HepG2 (cell line): ENCODE data around the gene KCNK7. TPM values are rescaled to one million over a fixed set of nuclear protein-coding genes. Genes with fewer than 3 reads are reported as not detected.

Source experiments
- FOSL2 ChIP-seq: sonication (generic); formaldehyde crosslinking; IDR thresholded peaks from 2 replicates; pipeline ENCODE4 v1.4.0; 2020; ENCODE audit warnings: missing genetic modification reagents
- FOXA3 ChIP-seq: IDR thresholded peaks from 2 replicates; pipeline ENCODE4 v1.6.1; 2016; ENCODE audit warnings: missing genetic modification reagents, missing compliant biosample characterization
- FOXK1 ChIP-seq: sonication (generic); formaldehyde crosslinking; IDR thresholded peaks from 2 replicates; pipeline ENCODE4 v1.4.0; 2020; ENCODE audit warnings: low read depth, missing genetic modification reagents, borderline replicate concordance
- FUBP1 ChIP-seq: sonication (generic); formaldehyde crosslinking; IDR thresholded peaks from 2 replicates; pipeline ENCODE4 v1.5.1; 2020; ENCODE audit warnings: missing genetic modification reagents, mild to moderate bottlenecking, borderline replicate concordance
- HDAC2 ChIP-seq: sonication (generic); formaldehyde crosslinking; IDR thresholded peaks from 2 replicates; pipeline ENCODE4 v1.4.0; 2020; ENCODE audit warnings: missing genetic modification reagents
- HNRNPK ChIP-seq: fragments of 200-400 bp; formaldehyde crosslinking; IDR thresholded peaks from 2 replicates; pipeline ENCODE4 v1.6.1; 2018; ENCODE audit warnings: low read length, low read depth, moderate library complexity, mild to moderate bottlenecking; ENCODE audit not compliant: poor library complexity, severe bottlenecking
- KAT8 ChIP-seq: IDR thresholded peaks from 2 replicates; pipeline ENCODE4 v1.6.1; 2016; ENCODE audit warnings: missing genetic modification reagents, missing compliant biosample characterization
- MIXL1 ChIP-seq: IDR thresholded peaks from 2 replicates; pipeline ENCODE4 v1.6.1; 2016
- NFE2L1 ChIP-seq: sonication (generic); formaldehyde crosslinking; IDR thresholded peaks from 2 replicates; pipeline ENCODE4 v1.4.0; 2020; ENCODE audit warnings: missing genetic modification reagents, mild to moderate bottlenecking, borderline replicate concordance
- REL ChIP-seq: sonication (generic); formaldehyde crosslinking; conservative IDR thresholded peaks from 2 replicates; pipeline ENCODE4 v1.8.0; 2022; ENCODE audit warnings: mild to moderate bottlenecking, missing genetic modification reagents, moderate library complexity
- RXRA ChIP-seq: sonication (generic); formaldehyde crosslinking; IDR thresholded peaks from 2 replicates; pipeline ENCODE4 v1.5.1; 2020; ENCODE audit warnings: missing genetic modification reagents
- SAFB2 ChIP-seq: sonication (generic); formaldehyde crosslinking; IDR thresholded peaks from 2 replicates; pipeline ENCODE4 v1.5.1; 2020; ENCODE audit warnings: missing genetic modification reagents, low read depth, mild to moderate bottlenecking, borderline replicate concordance
- SUZ12 ChIP-seq: fragments of 150-350 bp; IDR thresholded peaks from 2 replicates; pipeline ENCODE4 v1.6.1; 2014; ENCODE audit warnings: low read depth, low read length
- ZBTB49 ChIP-seq: sonication (generic); formaldehyde crosslinking; IDR thresholded peaks from 2 replicates; pipeline ENCODE4 v1.4.0; 2020; ENCODE audit warnings: missing genetic modification reagents, borderline replicate concordance
- polyA plus RNA-seq, 8 experiments: library from polyadenylated mRNA; depleted of rRNA in 3 of 8; stranded (reverse) in 7 of 8; unstranded in 1 of 8; fragments of >200 nt; fragmentation: Illumina TruSeq in 4 of 8; extraction: Trizol in 4 of 8; gene quantifications; 2 replicates each; pipeline versions ENCODE4 v1.2.1 to v1.2.3, GENCODE V29; 2011 to 2016; ENCODE audit warnings: low read depth in 4 of 8, missing spikeins in 1 of 8, mixed read lengths in 1 of 8; ENCODE audit not compliant: insufficient read depth in 1 of 8
- total RNA-seq, 5 experiments: library from RNA; depleted of rRNA; stranded (reverse); fragments of >200 nt; fragmentation: Illumina TruSeq; extraction: Trizol; gene quantifications; 2 replicates each; pipeline ENCODE4 v1.2.3, GENCODE V29; 2016; ENCODE audit warnings: low read depth in 1 of 5
- TF ChIP-seq, protein P1 (sequence below): sonication (generic); formaldehyde crosslinking; IDR thresholded peaks from 2 replicates; pipeline ENCODE4 v1.5.1; 2020; ENCODE audit warnings: mild to moderate bottlenecking, missing genetic modification reagents, moderate library complexity
- TF ChIP-seq, protein P2 (sequence below): sonication (generic); formaldehyde crosslinking; IDR thresholded peaks from 2 replicates; pipeline ENCODE4 v1.5.0; 2020; ENCODE audit warnings: mild to moderate bottlenecking, missing genetic modification reagents
- TF ChIP-seq, protein P3 (sequence below): IDR thresholded peaks from 2 replicates; pipeline ENCODE4 v1.6.1; 2016; ENCODE audit warnings: missing genetic modification reagents, missing compliant biosample characterization

KCNK7 gene
- total and polyA plus RNA-seq, 2 of the 13 experiments (the other 11 are each of a cell fraction or from before 2014, with no cell fraction given): 0.11 TPM; not detected in 1

- TF ChIP-seq, protein P1, sequence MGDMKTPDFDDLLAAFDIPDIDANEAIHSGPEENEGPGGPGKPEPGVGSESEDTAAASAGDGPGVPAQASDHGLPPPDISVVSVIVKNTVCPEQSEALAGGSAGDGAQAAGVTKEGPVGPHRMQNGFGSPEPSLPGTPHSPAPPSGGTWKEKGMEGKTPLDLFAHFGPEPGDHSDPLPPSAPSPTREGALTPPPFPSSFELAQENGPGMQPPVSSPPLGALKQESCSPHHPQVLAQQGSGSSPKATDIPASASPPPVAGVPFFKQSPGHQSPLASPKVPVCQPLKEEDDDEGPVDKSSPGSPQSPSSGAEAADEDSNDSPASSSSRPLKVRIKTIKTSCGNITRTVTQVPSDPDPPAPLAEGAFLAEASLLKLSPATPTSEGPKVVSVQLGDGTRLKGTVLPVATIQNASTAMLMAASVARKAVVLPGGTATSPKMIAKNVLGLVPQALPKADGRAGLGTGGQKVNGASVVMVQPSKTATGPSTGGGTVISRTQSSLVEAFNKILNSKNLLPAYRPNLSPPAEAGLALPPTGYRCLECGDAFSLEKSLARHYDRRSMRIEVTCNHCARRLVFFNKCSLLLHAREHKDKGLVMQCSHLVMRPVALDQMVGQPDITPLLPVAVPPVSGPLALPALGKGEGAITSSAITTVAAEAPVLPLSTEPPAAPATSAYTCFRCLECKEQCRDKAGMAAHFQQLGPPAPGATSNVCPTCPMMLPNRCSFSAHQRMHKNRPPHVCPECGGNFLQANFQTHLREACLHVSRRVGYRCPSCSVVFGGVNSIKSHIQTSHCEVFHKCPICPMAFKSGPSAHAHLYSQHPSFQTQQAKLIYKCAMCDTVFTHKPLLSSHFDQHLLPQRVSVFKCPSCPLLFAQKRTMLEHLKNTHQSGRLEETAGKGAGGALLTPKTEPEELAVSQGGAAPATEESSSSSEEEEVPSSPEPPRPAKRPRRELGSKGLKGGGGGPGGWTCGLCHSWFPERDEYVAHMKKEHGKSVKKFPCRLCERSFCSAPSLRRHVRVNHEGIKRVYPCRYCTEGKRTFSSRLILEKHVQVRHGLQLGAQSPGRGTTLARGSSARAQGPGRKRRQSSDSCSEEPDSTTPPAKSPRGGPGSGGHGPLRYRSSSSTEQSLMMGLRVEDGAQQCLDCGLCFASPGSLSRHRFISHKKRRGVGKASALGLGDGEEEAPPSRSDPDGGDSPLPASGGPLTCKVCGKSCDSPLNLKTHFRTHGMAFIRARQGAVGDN (CRISPR knock-in tag): peak; percentile 73
- TF ChIP-seq ZBTB49 (CRISPR knock-in tag): no peak
- TF ChIP-seq REL (CRISPR knock-in tag): no peak
- TF ChIP-seq, protein P2, sequence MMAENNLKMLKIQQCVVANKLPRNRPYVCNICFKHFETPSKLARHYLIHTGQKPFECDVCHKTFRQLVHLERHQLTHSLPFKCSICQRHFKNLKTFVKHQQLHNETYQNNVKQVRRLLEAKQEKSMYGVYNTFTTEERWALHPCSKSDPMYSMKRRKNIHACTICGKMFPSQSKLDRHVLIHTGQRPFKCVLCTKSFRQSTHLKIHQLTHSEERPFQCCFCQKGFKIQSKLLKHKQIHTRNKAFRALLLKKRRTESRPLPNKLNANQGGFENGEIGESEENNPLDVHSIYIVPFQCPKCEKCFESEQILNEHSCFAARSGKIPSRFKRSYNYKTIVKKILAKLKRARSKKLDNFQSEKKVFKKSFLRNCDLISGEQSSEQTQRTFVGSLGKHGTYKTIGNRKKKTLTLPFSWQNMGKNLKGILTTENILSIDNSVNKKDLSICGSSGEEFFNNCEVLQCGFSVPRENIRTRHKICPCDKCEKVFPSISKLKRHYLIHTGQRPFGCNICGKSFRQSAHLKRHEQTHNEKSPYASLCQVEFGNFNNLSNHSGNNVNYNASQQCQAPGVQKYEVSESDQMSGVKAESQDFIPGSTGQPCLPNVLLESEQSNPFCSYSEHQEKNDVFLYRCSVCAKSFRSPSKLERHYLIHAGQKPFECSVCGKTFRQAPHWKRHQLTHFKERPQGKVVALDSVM (CRISPR knock-in tag): peak; percentile 39; the same call in 1 of the 2 replicates
- no peak for TF ChIP-seq MIXL1 (CRISPR knock-in tag)
- no peak for TF ChIP-seq HDAC2
- TF ChIP-seq RXRA: 0 out of 2 replicates have a peak, but pooled peaks have one; percentile 21
- no peak for TF ChIP-seq NFE2L1 (CRISPR knock-in tag)
- no peak for TF ChIP-seq FUBP1
- TF ChIP-seq, protein P3, sequence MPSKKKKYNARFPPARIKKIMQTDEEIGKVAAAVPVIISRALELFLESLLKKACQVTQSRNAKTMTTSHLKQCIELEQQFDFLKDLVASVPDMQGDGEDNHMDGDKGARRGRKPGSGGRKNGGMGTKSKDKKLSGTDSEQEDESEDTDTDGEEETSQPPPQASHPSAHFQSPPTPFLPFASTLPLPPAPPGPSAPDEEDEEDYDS (CRISPR knock-in tag): no peak
- TF ChIP-seq FOXA3 (CRISPR knock-in tag): no peak
- TF ChIP-seq SUZ12: no peak
- TF ChIP-seq SAFB2 (CRISPR knock-in tag): no peak
- 0 out of 2 replicates have a peak, but pooled peaks have one; percentile 1 for TF ChIP-seq FOSL2 (CRISPR knock-in tag)
- TF ChIP-seq HNRNPK: peak; percentile 58
- TF ChIP-seq FOXK1: no peak
- 0 out of 2 replicates have a peak, but pooled peaks have one; percentile 20 for TF ChIP-seq KAT8 (CRISPR knock-in tag)
Measured at GRCh38 chr11:65558002-65558929, 37.3 kb downstream of the KCNK7 start, which contains the start of gene LTBP3 (continued).
